HG03280 (cell line): Measurements from ENCODE around the gene LRRC55.

ENCODE experiments used
- ATAC-seq: cut with Tn5 transposase; IDR thresholded peaks from one replicate; pipeline ENCODE4 v1.9.1; 2021; ENCODE audit warnings: mild to moderate bottlenecking, moderate library complexity; ENCODE audit not compliant: unreplicated experiment

Gene LRRC55

GRCh38 chr11:57181678-57182305 lies at the start of gene LRRC55:
LRRC55 (plus strand) TSS chr11:57181953; CDS start chr11:57182023, 70 bp downstream.
- no peak for ATAC-seq

GRCh38 chr11:57133366-57134038 lies 48.3 kb upstream of the LRRC55 start:
- ATAC-seq = no peak

GRCh38 chr11:57134284-57134683 lies 47.5 kb upstream of the LRRC55 start:
- no peak for ATAC-seq

- ATAC-seq = no peak
Measured at GRCh38 chr11:57135020-57135751, 46.6 kb upstream of the LRRC55 start.

GRCh38 chr11:57140568-57140967 lies 41.2 kb upstream of the LRRC55 start:
- no peak for ATAC-seq

GRCh38 chr11:57143459-57143858 lies 38.3 kb upstream of the LRRC55 start:
- ATAC-seq = no peak

GRCh38 chr11:57144075-57144474 lies 37.7 kb upstream of the LRRC55 start:
- ATAC-seq = no peak

GRCh38 chr11:57144531-57145320 lies 37.0 kb upstream of the LRRC55 start:
- no peak for ATAC-seq

- no peak for ATAC-seq
Measured at GRCh38 chr11:57146301-57146700, 35.5 kb upstream of the LRRC55 start.

GRCh38 chr11:57148621-57149020 lies 33.1 kb upstream of the LRRC55 start:
- no peak for ATAC-seq

- ATAC-seq = no peak
Measured at GRCh38 chr11:57150454-57150917, 31.3 kb upstream of the LRRC55 start.

- no peak for ATAC-seq
Measured at GRCh38 chr11:57152134-57152533, 29.6 kb upstream of the LRRC55 start.

- no peak for ATAC-seq
Measured at GRCh38 chr11:57153448-57153847, 28.3 kb upstream of the LRRC55 start.

- ATAC-seq = no peak
Measured at GRCh38 chr11:57154739-57155138, 27.0 kb upstream of the LRRC55 start.

GRCh38 chr11:57155400-57155799 lies 26.4 kb upstream of the LRRC55 start:
- ATAC-seq = no peak

GRCh38 chr11:57155838-57156607 lies 25.7 kb upstream of the LRRC55 start:
- no peak for ATAC-seq

- ATAC-seq = no peak
Measured at GRCh38 chr11:57156928-57157327, 24.8 kb upstream of the LRRC55 start.

- no peak for ATAC-seq
Measured at GRCh38 chr11:57157624-57158023, 24.1 kb upstream of the LRRC55 start.

- no peak for ATAC-seq
Measured at GRCh38 chr11:57158180-57158579, 23.6 kb upstream of the LRRC55 start.

- no peak for ATAC-seq
Measured at GRCh38 chr11:57158599-57158998, 23.2 kb upstream of the LRRC55 start.
